H1 (cell line): ENCODE measurements around the gene XKR7. TPM values are rescaled to one million over a fixed set of nuclear protein-coding genes. Genes with fewer than 3 reads are reported as not detected.

Source experiments
- CTCF ChIA-PET: fragments of 300-600 bp; sonication (Branson Sonifier 250); formaldehyde crosslinking; loops from one replicate; lab custom pipeline; 2021; ENCODE audit not compliant: partially characterized antibody; lab: Charles Lee
- POLR2A ChIA-PET: fragments of 300-600 bp; sonication (Branson Sonifier 250); formaldehyde crosslinking; loops from one replicate; lab custom pipeline; 2021; ENCODE audit warnings: inconsistent platforms; ENCODE audit not compliant: partially characterized antibody; lab: Charles Lee
- DNase-seq, 2 experiments: peaks; one replicate each; pipeline versions ENCODE4 v3.0.0 to v3.0.0-alpha.2; 2010 to 2022; ENCODE audit warnings: low spot score in 2 of 2, low read depth in 1 of 2, mixed read lengths in 1 of 2
- FAIRE-seq: peaks from 2 replicates; lab custom pipeline; 2011; peaks lifted over from hg19 to GRCh38; lab: Jason Lieb, UNC
- H2AFZ ChIP-seq: 2 replicates; pipeline ENCODE4 v1.8.1; 2012; ENCODE audit warnings: low read length, inconsistent platforms
- H2AK5ac ChIP-seq: 2 replicates; pipeline ENCODE4 v1.6.1; 2013; ENCODE audit warnings: low read depth, low read length
- H2BK120ac ChIP-seq: replicated peaks from 2 replicates; pipeline ENCODE3; 2013; ENCODE audit warnings: low read depth, low read length, inconsistent platforms
- H2BK12ac ChIP-seq: 2 replicates; pipeline ENCODE4 v1.6.1; 2013; ENCODE audit warnings: low read depth, low read length
- H2BK15ac ChIP-seq: 2 replicates; pipeline ENCODE4 v1.6.1; 2013; ENCODE audit warnings: low read length
- H2BK20ac ChIP-seq: 2 replicates; pipeline ENCODE4 v1.6.1; 2013; ENCODE audit warnings: low read length
- H2BK5ac ChIP-seq: 2 replicates; pipeline ENCODE4 v1.6.1; 2013; ENCODE audit warnings: low read depth, low read length
- H3K14ac ChIP-seq: 2 replicates; pipeline ENCODE4 v1.6.1; 2013; ENCODE audit warnings: inconsistent platforms; ENCODE audit not compliant: insufficient read length
- H3K18ac ChIP-seq: 2 replicates; pipeline ENCODE4 v1.6.1; 2013; ENCODE audit warnings: low read length; ENCODE audit errors: extremely low read depth
- H3K23ac ChIP-seq: 2 replicates; pipeline ENCODE4 v1.6.1; 2013; ENCODE audit warnings: inconsistent platforms; ENCODE audit not compliant: insufficient read length
- H3K23me2 ChIP-seq: 2 replicates; pipeline ENCODE4 v1.6.1; 2013; ENCODE audit warnings: low read depth, low read length
- H3K27ac ChIP-seq: 2 replicates; pipeline ENCODE4 v1.6.1; 2011; ENCODE audit warnings: low read depth, low read length, inconsistent platforms
- H3K27me3 ChIP-seq, 4 experiments: replicated peaks in 1 of 4; 1 replicate in 1 of 4; 2 replicates in 3 of 4; pipeline versions ENCODE4 v1.6.1 to v1.8.1; 2011 to 2013; ENCODE audit warnings: low read length in 3 of 4, mild to moderate bottlenecking in 3 of 4, inconsistent platforms in 2 of 4, mixed read lengths in 2 of 4, moderate library complexity in 1 of 4; ENCODE audit not compliant: control insufficient read depth in 3 of 4, insufficient read depth in 3 of 4; ENCODE audit errors: extremely low read depth in 1 of 4
- H3K36me3 ChIP-seq, 4 experiments: 2 replicates each; pipeline versions ENCODE4 v1.6.1 to v1.8.1; 2011 to 2013; ENCODE audit warnings: mild to moderate bottlenecking in 4 of 4, low read length in 3 of 4, moderate library complexity in 2 of 4, control low read depth in 1 of 4, inconsistent platforms in 1 of 4; ENCODE audit not compliant: insufficient read depth in 4 of 4, control insufficient read depth in 2 of 4
- H3K4ac ChIP-seq: replicated peaks from 2 replicates; pipeline ENCODE3; 2013; ENCODE audit warnings: low read length, low read depth, mixed read lengths, inconsistent platforms; ENCODE audit not compliant: insufficient read length
- H3K4me1 ChIP-seq, 4 experiments: replicated peaks in 1 of 4; 1 replicate in 1 of 4; 2 replicates in 3 of 4; pipeline versions ENCODE4 v1.6.1 to v1.8.1; 2011 to 2013; ENCODE audit warnings: low read length in 3 of 4, inconsistent platforms in 2 of 4, mixed read lengths in 1 of 4; ENCODE audit not compliant: insufficient read depth in 4 of 4, control insufficient read depth in 3 of 4
- H3K4me2 ChIP-seq, 2 experiments: 2 replicates each; pipeline versions ENCODE4 v1.6.1 to v1.8.1; 2011 to 2013; ENCODE audit warnings: low read depth in 2 of 2, low read length in 2 of 2, control low read depth in 1 of 2, inconsistent platforms in 1 of 2, mild to moderate bottlenecking in 1 of 2; ENCODE audit not compliant: insufficient read depth in 1 of 2
- H3K4me3 ChIP-seq, 4 experiments: fragments of 200-600, 300-600 bp in 1 of 4; sonication (generic), shearing (Covaris generic), sonication (Bioruptor Twin) in 1 of 4; 2 replicates each; pipeline versions ENCODE4 v1.5.1 to v1.8.1; 2011 to 2016; ENCODE audit warnings: low read length in 4 of 4, low read depth in 3 of 4, control low read depth in 2 of 4, inconsistent platforms in 2 of 4, mild to moderate bottlenecking in 2 of 4, mixed read lengths in 1 of 4, moderate library complexity in 1 of 4; ENCODE audit not compliant: insufficient read depth in 2 of 4; ENCODE audit errors: extremely low read depth in 1 of 4
- H3K56ac ChIP-seq: replicated peaks from 2 replicates; pipeline ENCODE3; 2013; ENCODE audit warnings: low read depth, mild to moderate bottlenecking, mixed read lengths, low read length, inconsistent platforms; ENCODE audit not compliant: insufficient read length
- H3K79me1 ChIP-seq: 2 replicates; pipeline ENCODE4 v1.6.1; 2013; ENCODE audit warnings: low read depth, low read length, control low read depth
- H3K79me2 ChIP-seq, 2 experiments: 2 replicates each; pipeline versions ENCODE4 v1.6.1 to v1.8.1; 2012 to 2013; ENCODE audit warnings: low read length in 2 of 2, mild to moderate bottlenecking in 2 of 2, inconsistent platforms in 1 of 2; ENCODE audit not compliant: insufficient read depth in 2 of 2, control insufficient read depth in 1 of 2
- H3K9ac ChIP-seq, 4 experiments: replicated peaks in 1 of 4; 1 replicate in 1 of 4; 2 replicates in 3 of 4; pipeline versions ENCODE4 v1.6.1 to v1.8.1; 2011 to 2013; ENCODE audit warnings: low read depth in 3 of 4, low read length in 3 of 4, control low read depth in 2 of 4, mild to moderate bottlenecking in 2 of 4, moderate library complexity in 2 of 4, inconsistent platforms in 1 of 4; ENCODE audit errors: extremely low read depth in 1 of 4
- H3K9me3 ChIP-seq, 2 experiments: 2 replicates each; pipeline versions ENCODE4 v1.6.1 to v1.8.1; 2012 to 2013; ENCODE audit warnings: mild to moderate bottlenecking in 2 of 2, moderate library complexity in 2 of 2, control low read depth in 1 of 2, inconsistent platforms in 1 of 2, low read depth in 1 of 2, low read length in 1 of 2, mixed read lengths in 1 of 2; ENCODE audit not compliant: insufficient read depth in 2 of 2
- H4K20me1 ChIP-seq, 2 experiments: replicated peaks in 1 of 2; 2 replicates each; pipeline versions ENCODE3 to v1.8.1; 2011 to 2013; ENCODE audit warnings: inconsistent platforms in 2 of 2, low read length in 2 of 2, mild to moderate bottlenecking in 1 of 2; ENCODE audit not compliant: insufficient read depth in 2 of 2, control insufficient read depth in 1 of 2
- H4K5ac ChIP-seq: 2 replicates; pipeline ENCODE4 v1.6.1; 2013; ENCODE audit warnings: low read length, low read depth, mixed read lengths, inconsistent platforms; ENCODE audit not compliant: insufficient read length
- H4K8ac ChIP-seq: 2 replicates; pipeline ENCODE4 v1.8.0; 2013; ENCODE audit warnings: mild to moderate bottlenecking, moderate library complexity, low read length, inconsistent platforms; ENCODE audit not compliant: insufficient read depth; ENCODE audit errors: extremely low read depth
- H4K91ac ChIP-seq: replicated peaks from 2 replicates; pipeline ENCODE3; 2013; ENCODE audit warnings: low read length, mixed read lengths, inconsistent platforms; ENCODE audit not compliant: insufficient read length
- ASH2L ChIP-seq: fragments of 200-600, 300-600 bp; sonication (generic); IDR thresholded peaks from one replicate; pipeline ENCODE4 v1.7.1; 2017; ENCODE audit warnings: low read length
- BCL11A ChIP-seq, 2 experiments: IDR thresholded peaks; one replicate each; pipeline ENCODE4 v1.6.1; 2011; ENCODE audit warnings: low read depth in 2 of 2, low read length in 2 of 2, mild to moderate bottlenecking in 2 of 2
- CBX8 ChIP-seq: fragments of 300-800, 300-1000 bp; sonication (generic); IDR thresholded peaks from 2 replicates; pipeline ENCODE4 v1.7.1; 2016; ENCODE audit warnings: low read depth, low read length, borderline replicate concordance
- FOSL1 ChIP-seq: IDR thresholded peaks from 2 replicates; pipeline ENCODE4 v1.6.1; 2011; ENCODE audit warnings: mild to moderate bottlenecking, low read depth, low read length, moderate library complexity; ENCODE audit not compliant: insufficient read depth
- HDAC6 ChIP-seq: IDR thresholded peaks from one replicate; pipeline ENCODE4 v1.7.1; 2012; ENCODE audit warnings: low read depth, mild to moderate bottlenecking, inconsistent platforms, low read length, moderate library complexity
- JUND ChIP-seq: IDR thresholded peaks from 2 replicates; pipeline ENCODE4 v1.6.1; 2011; ENCODE audit warnings: mild to moderate bottlenecking, improper control_type of control experiment, low read length
- POLR2A ChIP-seq, 2 experiments: IDR thresholded peaks; 1 replicate in 1 of 2; 2 replicates in 1 of 2; pipeline ENCODE4 v1.6.1; 2011; ENCODE audit warnings: low read depth in 2 of 2, low read length in 2 of 2, mild to moderate bottlenecking in 2 of 2; ENCODE audit errors: control extremely low read depth in 1 of 2
- RNF2 ChIP-seq: fragments of 200-900, 300-1000 bp; sonication (generic); IDR thresholded peaks from 2 replicates; pipeline ENCODE4 v1.7.1; 2016; ENCODE audit warnings: borderline replicate concordance, low read depth, mild to moderate bottlenecking, antibody characterized with exemption, low read length; ENCODE audit not compliant: poor library complexity, severe bottlenecking; ENCODE audit errors: missing control alignments
- SP4 ChIP-seq: IDR thresholded peaks from 2 replicates; pipeline ENCODE4 v1.6.1; 2012; ENCODE audit warnings: low read length, inconsistent platforms
- TAF7 ChIP-seq: optimal IDR thresholded peaks from 2 replicates; pipeline ENCODE3; 2011; ENCODE audit warnings: low read depth, mild to moderate bottlenecking, inconsistent platforms, low read length, moderate library complexity, borderline replicate concordance
- TCF12 ChIP-seq: IDR thresholded peaks from 2 replicates; pipeline ENCODE4 v1.6.1; 2011; ENCODE audit warnings: low read depth, mild to moderate bottlenecking, low read length
- ZNF274 ChIP-seq: IDR thresholded peaks from 2 replicates; pipeline ENCODE4 v1.7.0; 2012; ENCODE audit warnings: low read length, borderline replicate concordance; ENCODE audit errors: extremely low read depth
- WGBS, 2 experiments: shearing (Covaris generic) in 1 of 2; methylation state at CpG; one replicate each; pipeline versions ENCODE4 v1.1.6 to v1.1.7; 2013 to 2015; ENCODE audit warnings: low lambda C conversion rate in 2 of 2, mixed read lengths in 2 of 2, inconsistent platforms in 1 of 2, low coverage in 1 of 2, missing lambda C conversion rate in 1 of 2; ENCODE audit not compliant: insufficient replicate concordance in 2 of 2, insufficient coverage in 1 of 2, insufficient read length in 1 of 2; ENCODE audit errors: extremely low coverage in 1 of 2, missing lambda C conversion rate in 1 of 2; 5-methylcytosine and 5-hydroxymethylcytosine counted together
- polyA plus RNA-seq, 7 experiments: library from polyadenylated mRNA; depleted of rRNA in 3 of 7; stranded (reverse) in 5 of 7; unstranded in 2 of 7; fragments of >200 nt in 5 of 7; fragments of 200-250 nt in 2 of 7; gene quantifications; 1 replicate in 5 of 7; 2 replicates in 1 of 7; 4 replicates in 1 of 7; pipeline versions ENCODE4 v1.2.1 to v1.2.3, GENCODE V29; 2011 to 2013; ENCODE audit warnings: missing spikeins in 2 of 7, mixed read lengths in 2 of 7
- total RNA-seq: library from RNA; stranded (reverse); fragmentation: NEBNext Ultra II Directional; extraction: Animal tissue kit (Norgen Biotek cat#: 25700); gene quantifications from 2 replicates; pipeline ENCODE4 v1.2.1, GENCODE V29; 2021
- TF ChIP-seq, protein P1 (sequence below): IDR thresholded peaks from 2 replicates; pipeline ENCODE4 v1.6.1; 2011; ENCODE audit warnings: low read length, improper control_type of control experiment

The XKR7 gene
- total and polyA plus RNA-seq, 2 of the 8 experiments (the other 6 are each of a cell fraction or from before 2014, with no cell fraction given): 1.8 to 2.4 TPM

DNA sequence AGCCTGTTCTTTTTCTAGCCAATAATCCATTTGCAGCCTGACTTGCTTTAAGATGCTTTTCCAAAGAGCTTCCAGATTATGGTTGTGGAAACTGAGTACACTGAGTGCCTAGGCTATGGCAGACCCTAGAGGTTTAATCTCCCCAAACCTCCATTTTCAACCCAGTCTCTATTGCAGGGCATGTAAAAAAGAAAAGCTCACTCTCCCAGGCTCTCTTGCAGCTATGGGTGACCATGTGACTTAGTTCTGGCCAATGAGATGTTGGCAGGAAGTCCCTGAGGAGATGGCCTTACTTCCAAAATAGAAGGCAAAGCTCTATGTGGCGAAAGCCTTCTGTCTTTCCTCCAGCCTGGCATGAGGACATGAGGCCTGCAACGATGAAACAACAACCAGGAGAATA lies 19.9 kb upstream of the XKR7 start:
- Histone ChIP-seq H3K23ac (no peak overlapping the region), H3K14ac (no peak overlapping the region), H2BK120ac (no peak overlapping the region), H2BK12ac (no peak overlapping the region), H2BK20ac (no peak overlapping the region), H4K8ac (no peak overlapping the region), H3K9me3 (peaks cover 2 to 6% of the 10 kb centered on the region in 2 experiments; a peak in 3 of 4 replicates), H3K4me1 (peaks cover 0 to 6% (median 1%) of the 10 kb centered on the region in 4 experiments; a peak in 3 of 7 replicates), H3K36me3 (peaks cover 32 to 50% (median 43%) of the 10 kb centered on the region in 4 experiments), H3K23me2 (0 out of 2 replicates have a peak, but pooled peaks cover 2% of the 10 kb centered on the region), H2BK5ac (no peak overlapping the region), H2AK5ac (no peak overlapping the region), H3K79me1 (no peaks in the 10 kb centered on the region; the same call in 1 of the 2 replicates), H2BK15ac (no peak overlapping the region), H3K27me3 (no peaks in the 10 kb centered on the region), H3K4me2 (no peak overlapping the region), H3K9ac (no peak overlapping the region), H3K56ac (no peak overlapping the region), H3K4ac (no peak overlapping the region), H4K91ac (no peak overlapping the region), H3K27ac (no peak overlapping the region), H3K79me2 (peaks cover 7 to 21% of the 10 kb centered on the region in 2 experiments; a peak in 3 of 4 replicates), H3K18ac (no peak overlapping the region), H4K20me1 (peaks cover 6 to 8% of the 10 kb centered on the region in 2 experiments), H3K4me3 (no peak overlapping the region), H4K5ac (no peak overlapping the region), H2AFZ (no peak overlapping the region)
- 78% methylated on average over 2 of the region's 2 CpGs; no CpG with 5 or more reads in 1 of the 2 experiments for WGBS, 2 experiments
- POLR2A ChIA-PET: interaction anchor here (1.1 kb wide), 1 partner anchor 60 kb away, joined by 4 read pairs; no protein-coding TSS in a partner anchor
- DNase-seq (no peak), FAIRE-seq (no peak)
- CTCF ChIA-PET: interaction anchor here (0.6 to 8.3 kb wide), 11 partner anchors 12 to 143 kb away, joined by 3 to 71 read pairs (median 3); no protein-coding TSS in a partner anchor
- TF ChIP-seq, protein P1, sequence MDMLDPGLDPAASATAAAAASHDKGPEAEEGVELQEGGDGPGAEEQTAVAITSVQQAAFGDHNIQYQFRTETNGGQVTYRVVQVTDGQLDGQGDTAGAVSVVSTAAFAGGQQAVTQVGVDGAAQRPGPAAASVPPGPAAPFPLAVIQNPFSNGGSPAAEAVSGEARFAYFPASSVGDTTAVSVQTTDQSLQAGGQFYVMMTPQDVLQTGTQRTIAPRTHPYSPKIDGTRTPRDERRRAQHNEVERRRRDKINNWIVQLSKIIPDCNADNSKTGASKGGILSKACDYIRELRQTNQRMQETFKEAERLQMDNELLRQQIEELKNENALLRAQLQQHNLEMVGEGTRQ: no peak
- TF ChIP-seq POLR2A (IDR thresholded peaks at IDR 0.05; ENCODE audit: control extremely low read depth in 1 of 2, low read depth in 2 of 2, low read length in 2 of 2) (no peak), RNF2 (no peak), TCF12 (no peak), ZNF274 (no peak), BCL11A (IDR thresholded peaks at IDR 0.05; ENCODE audit: low read depth in 2 of 2, low read length in 2 of 2) (no peak), ASH2L (no peak), TAF7 (no peak), FOSL1 (no peak), HDAC6 (no peak), SP4 (no peak), JUND (no peak), CBX8 (no peak)
